SK-N-SH treated with all-trans-retinoic acid at 6 μM for 48 hours (cell line): ENCODE measurements around the gene STK4.
A peak's percentile ranks its signal among the peaks of the same experiment; 100 is the strongest.

Experiments used
- ATAC-seq: fragments of 200-7000 bp; cut with Tn5 transposase; 3 replicates; pipeline ENCODE4 v1.9.1; 2020; ENCODE audit warnings: mild to moderate bottlenecking, moderate library complexity
- ARNTL ChIP-seq: fragments of 450-650 bp; formaldehyde crosslinking; IDR thresholded peaks from 2 replicates; pipeline ENCODE4 v1.5.0; 2020; ENCODE audit warnings: low read depth, mild to moderate bottlenecking, moderate library complexity, borderline replicate concordance
- BACH2 ChIP-seq: fragments of 250-450 bp; sonication (Bioruptor Pico); IDR thresholded peaks from 2 replicates; pipeline ENCODE4 v1.9.0; 2021; ENCODE audit warnings: mild to moderate bottlenecking, borderline replicate concordance
- CREB5 ChIP-seq: fragments of 250-450 bp; sonication (Bioruptor Pico); IDR thresholded peaks from 2 replicates; pipeline ENCODE4 v1.5.1; 2020; ENCODE audit warnings: low read depth, mild to moderate bottlenecking, moderate library complexity
- CSDC2 ChIP-seq: fragments of 250-450 bp; sonication (Bioruptor Pico); IDR thresholded peaks from 2 replicates; pipeline ENCODE4 v1.5.0; 2020; ENCODE audit warnings: mild to moderate bottlenecking, moderate library complexity
- CSRNP3 ChIP-seq: fragments of 250-450 bp; sonication (Bioruptor Pico); IDR thresholded peaks from 2 replicates; pipeline ENCODE4 v1.5.1; 2021; ENCODE audit warnings: mild to moderate bottlenecking, moderate library complexity
- ESRRG ChIP-seq: fragments of 250-450 bp; sonication (Bioruptor Pico); IDR thresholded peaks from 2 replicates; pipeline ENCODE4 v1.6.1; 2021; ENCODE audit warnings: mild to moderate bottlenecking
- GLIS3 ChIP-seq: fragments of 250-450 bp; sonication (Bioruptor Pico); IDR thresholded peaks from 2 replicates; pipeline ENCODE4 v1.5.0; 2020; ENCODE audit warnings: mild to moderate bottlenecking, moderate library complexity
- OSR1 ChIP-seq: fragments of 250-450 bp; sonication (Bioruptor Pico); IDR thresholded peaks from 2 replicates; pipeline ENCODE4 v1.8.0; 2022; ENCODE audit warnings: moderate library complexity, mild to moderate bottlenecking, inconsistent platforms
- PATZ1 ChIP-seq: fragments of 250-450 bp; sonication (Bioruptor Pico); IDR thresholded peaks from 2 replicates; pipeline ENCODE4 v1.8.0; 2020; ENCODE audit warnings: mild to moderate bottlenecking, moderate library complexity, borderline replicate concordance
- POU6F1 ChIP-seq: fragments of 250-450 bp; sonication (Bioruptor Pico); IDR thresholded peaks from 2 replicates; pipeline ENCODE4 v1.8.0; 2021; ENCODE audit warnings: low read depth, mild to moderate bottlenecking, moderate library complexity, borderline replicate concordance
- PPARA ChIP-seq: fragments of 250-450 bp; sonication (Bioruptor Pico); IDR thresholded peaks from 2 replicates; pipeline ENCODE4 v1.5.0; 2020; ENCODE audit warnings: mild to moderate bottlenecking, borderline replicate concordance
- RARB ChIP-seq: fragments of 250-450 bp; sonication (Bioruptor Pico); IDR thresholded peaks from 2 replicates; pipeline ENCODE4 v1.8.0; 2021; ENCODE audit warnings: mild to moderate bottlenecking, moderate library complexity
- SNAI2 ChIP-seq: fragments of 250-450 bp; sonication (Bioruptor Pico); IDR thresholded peaks from 2 replicates; pipeline ENCODE4 v1.5.0; 2020; ENCODE audit warnings: mild to moderate bottlenecking, moderate library complexity
- TCF4 ChIP-seq: fragments of 250-450 bp; sonication (Bioruptor Pico); IDR thresholded peaks from 2 replicates; pipeline ENCODE4 v1.8.0; 2021; ENCODE audit warnings: mild to moderate bottlenecking, moderate library complexity, borderline replicate concordance
- TSHZ2 ChIP-seq: fragments of 250-450 bp; sonication (Bioruptor Pico); IDR thresholded peaks from 2 replicates; pipeline ENCODE4 v1.5.0; 2020; ENCODE audit warnings: mild to moderate bottlenecking, moderate library complexity
- ZC3H10 ChIP-seq: fragments of 250-450 bp; sonication (Bioruptor Pico); IDR thresholded peaks from 2 replicates; pipeline ENCODE4 v1.5.1; 2021; ENCODE audit warnings: mild to moderate bottlenecking, moderate library complexity
- ZFP3 ChIP-seq: fragments of 250-450 bp; sonication (Bioruptor Pico); IDR thresholded peaks from 2 replicates; pipeline ENCODE4 v1.5.0; 2020; ENCODE audit warnings: mild to moderate bottlenecking, moderate library complexity
- ZFP30 ChIP-seq: fragments of 450-650 bp; formaldehyde crosslinking; IDR thresholded peaks from 2 replicates; pipeline ENCODE4 v1.5.0; 2022; ENCODE audit warnings: mild to moderate bottlenecking, moderate library complexity
- ZNF565 ChIP-seq: fragments of 450-650 bp; formaldehyde crosslinking; conservative IDR thresholded peaks from 2 replicates; pipeline ENCODE4 v1.5.0; 2020; ENCODE audit warnings: low read depth, mild to moderate bottlenecking, moderate library complexity
- ZNF70 ChIP-seq: fragments of 450-650 bp; formaldehyde crosslinking; IDR thresholded peaks from 2 replicates; pipeline ENCODE4 v1.5.0; 2020; ENCODE audit warnings: mild to moderate bottlenecking, moderate library complexity
- ZNF8 ChIP-seq: fragments of 450-650 bp; formaldehyde crosslinking; IDR thresholded peaks from 2 replicates; pipeline ENCODE4 v1.5.0; 2020; ENCODE audit warnings: mild to moderate bottlenecking, moderate library complexity

STK4 gene

GRCh38 chr20:45105317-45105716 lies 139.0 kb downstream of the STK4 start:
- TF ChIP-seq ZNF565 (CRISPR knock-in tag): no peak
- no peak for TF ChIP-seq RARB (CRISPR knock-in tag)
- no peak for TF ChIP-seq ZFP3
- no peak for TF ChIP-seq PPARA (CRISPR knock-in tag)
- TF ChIP-seq ZNF70 (CRISPR knock-in tag): no peak
- peak; percentile 38 for ATAC-seq

- no peak for TF ChIP-seq TSHZ2 (CRISPR knock-in tag)
- no peak for TF ChIP-seq GLIS3 (CRISPR knock-in tag)
- no peak for TF ChIP-seq ZC3H10 (CRISPR knock-in tag)
- no peak for TF ChIP-seq POU6F1 (CRISPR knock-in tag)
- no peak for TF ChIP-seq TCF4 (CRISPR knock-in tag)
- TF ChIP-seq PPARA (CRISPR knock-in tag): no peak
- TF ChIP-seq CSRNP3: no peak
- no peak for TF ChIP-seq BACH2 (CRISPR knock-in tag)
- no peak for TF ChIP-seq ZNF8 (CRISPR knock-in tag)
- no peak for TF ChIP-seq PATZ1 (CRISPR knock-in tag)
- no peak for ATAC-seq
Observed at GRCh38 chr20:45109634-45110033, 143.3 kb downstream of the STK4 start.

- ATAC-seq: no peak
- no peak for TF ChIP-seq RARB (CRISPR knock-in tag)
- no peak for TF ChIP-seq ZC3H10 (CRISPR knock-in tag)
- no peak for TF ChIP-seq TSHZ2 (CRISPR knock-in tag)
- no peak for TF ChIP-seq CSRNP3
- no peak for TF ChIP-seq ZFP30 (CRISPR knock-in tag)
- TF ChIP-seq BACH2 (CRISPR knock-in tag): no peak
- no peak for TF ChIP-seq SNAI2 (CRISPR knock-in tag)
- TF ChIP-seq CREB5: no peak
- TF ChIP-seq CSDC2 (CRISPR knock-in tag): no peak
- TF ChIP-seq ZNF8 (CRISPR knock-in tag): no peak
- no peak for TF ChIP-seq ESRRG
- no peak for TF ChIP-seq POU6F1 (CRISPR knock-in tag)
- TF ChIP-seq ARNTL (CRISPR knock-in tag): no peak
- no peak for TF ChIP-seq PPARA (CRISPR knock-in tag)
- no peak for TF ChIP-seq TCF4 (CRISPR knock-in tag)
- TF ChIP-seq OSR1 (CRISPR knock-in tag): no peak
Observed at GRCh38 chr20:45110301-45110700, 144.0 kb downstream of the STK4 start.
